ENCODE results near the gene PLEKHA7. TPM values are rescaled to one million over a fixed set of nuclear protein-coding genes. Genes with fewer than 3 reads are reported as not detected.

Gene PLEKHA7
- total RNA-seq, 1 donor from 2014 or later: 25.3 TPM

DNA sequence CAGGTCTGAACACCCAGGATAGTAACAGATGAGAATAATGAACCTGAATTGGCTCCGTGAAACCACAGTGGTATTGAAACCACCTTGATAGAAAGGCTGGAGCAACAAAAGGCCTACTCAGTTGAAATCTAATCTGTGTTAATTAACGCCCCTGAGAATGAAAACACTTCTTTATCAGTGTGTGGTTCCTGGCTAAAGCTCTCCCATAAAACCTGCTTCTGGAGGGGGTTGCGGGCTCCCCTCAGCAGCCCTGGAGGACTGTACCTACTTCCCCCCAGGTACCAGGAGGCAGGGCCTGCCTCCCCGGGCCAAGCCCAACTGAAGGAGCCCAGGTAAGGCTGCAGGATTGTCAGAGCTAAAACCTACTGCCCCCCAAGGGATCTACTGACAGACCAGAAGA lies 54.6 kb downstream of the PLEKHA7 start:
- Histone ChIP-seq H3K36me3 (ENCODE audit: control insufficient read depth, insufficient read depth, low read length) (no peaks in the 10 kb centered on the region), H3K27me3 (ENCODE audit: control insufficient read depth, insufficient read depth, low read length) (no peaks in the 10 kb centered on the region), H3K4me3 (ENCODE audit: low read depth, low read length) (no peak overlapping the region)
- no peak for DNase-seq (ENCODE audit: low read depth)
- TF ChIP-seq, protein P1, sequence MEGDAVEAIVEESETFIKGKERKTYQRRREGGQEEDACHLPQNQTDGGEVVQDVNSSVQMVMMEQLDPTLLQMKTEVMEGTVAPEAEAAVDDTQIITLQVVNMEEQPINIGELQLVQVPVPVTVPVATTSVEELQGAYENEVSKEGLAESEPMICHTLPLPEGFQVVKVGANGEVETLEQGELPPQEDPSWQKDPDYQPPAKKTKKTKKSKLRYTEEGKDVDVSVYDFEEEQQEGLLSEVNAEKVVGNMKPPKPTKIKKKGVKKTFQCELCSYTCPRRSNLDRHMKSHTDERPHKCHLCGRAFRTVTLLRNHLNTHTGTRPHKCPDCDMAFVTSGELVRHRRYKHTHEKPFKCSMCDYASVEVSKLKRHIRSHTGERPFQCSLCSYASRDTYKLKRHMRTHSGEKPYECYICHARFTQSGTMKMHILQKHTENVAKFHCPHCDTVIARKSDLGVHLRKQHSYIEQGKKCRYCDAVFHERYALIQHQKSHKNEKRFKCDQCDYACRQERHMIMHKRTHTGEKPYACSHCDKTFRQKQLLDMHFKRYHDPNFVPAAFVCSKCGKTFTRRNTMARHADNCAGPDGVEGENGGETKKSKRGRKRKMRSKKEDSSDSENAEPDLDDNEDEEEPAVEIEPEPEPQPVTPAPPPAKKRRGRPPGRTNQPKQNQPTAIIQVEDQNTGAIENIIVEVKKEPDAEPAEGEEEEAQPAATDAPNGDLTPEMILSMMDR (IDR thresholded peaks at IDR 0.05; ENCODE audit: insufficient read depth, low read length, poor library complexity, severe bottlenecking): no peak

DNA sequence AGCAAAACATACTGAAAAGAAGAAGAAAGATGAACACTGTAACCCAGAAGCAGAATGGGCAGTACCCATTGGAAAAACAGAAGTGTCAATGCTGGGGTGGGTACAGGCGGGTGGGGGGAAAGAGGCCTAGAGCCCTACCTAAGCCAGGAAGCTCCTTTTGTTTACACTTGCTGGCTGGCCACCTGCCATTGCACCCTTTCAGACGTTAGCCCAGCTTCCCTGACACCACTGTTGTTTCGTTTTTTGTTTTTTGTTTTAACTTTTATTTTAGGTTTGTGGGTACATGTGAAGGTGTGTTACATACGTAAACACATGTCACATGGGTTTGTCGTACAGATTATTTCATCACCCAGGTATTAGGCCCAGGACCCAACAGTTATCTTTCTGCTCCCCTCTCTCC lies 55.4 kb downstream of the PLEKHA7 start:
- Histone ChIP-seq H3K36me3 (ENCODE audit: control insufficient read depth, insufficient read depth, low read length) (no peaks in the 10 kb centered on the region), H3K4me3 (ENCODE audit: low read depth, low read length) (no peak overlapping the region), H3K27me3 (ENCODE audit: control insufficient read depth, insufficient read depth, low read length) (no peaks in the 10 kb centered on the region)
- DNase-seq (ENCODE audit: low read depth): no peak
- TF ChIP-seq, protein P1 (IDR thresholded peaks at IDR 0.05; ENCODE audit: insufficient read depth, low read length, poor library complexity, severe bottlenecking): no peak

DNA sequence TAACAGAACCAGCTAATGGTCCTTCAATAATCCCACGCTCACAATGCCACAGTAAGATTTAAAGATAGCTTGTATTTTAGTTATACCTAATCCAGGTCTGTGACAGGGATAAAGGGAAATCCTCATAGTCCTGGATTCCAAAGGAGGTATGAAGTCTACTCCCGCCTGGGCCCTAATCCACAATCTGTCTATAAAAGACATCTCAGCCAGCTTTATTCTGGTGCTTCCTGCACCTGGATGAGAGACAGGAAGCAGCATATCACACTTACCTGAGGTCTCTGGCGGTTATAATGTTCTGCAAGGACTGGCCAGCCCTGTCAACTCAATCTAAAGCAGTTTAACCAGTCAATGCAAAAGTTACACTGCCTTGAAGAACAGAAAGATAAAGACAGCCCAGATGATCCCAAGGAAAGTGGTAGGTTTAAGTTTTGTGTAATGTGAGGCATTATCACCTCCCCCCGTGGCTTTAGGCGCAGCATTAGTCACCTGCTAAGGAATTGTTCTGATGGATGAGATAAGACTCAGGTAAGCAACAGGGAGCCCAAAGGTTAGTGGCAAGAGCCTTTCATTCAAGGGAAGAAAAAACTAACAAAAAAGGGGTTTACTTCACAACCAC lies 57.6 kb downstream of the PLEKHA7 start:
- no peaks in the 10 kb centered on the region for H3K27me3 ChIP-seq (ENCODE audit: control insufficient read depth, insufficient read depth, low read length)
- no peaks in the 10 kb centered on the region for H3K36me3 ChIP-seq (ENCODE audit: control insufficient read depth, insufficient read depth, low read length)
- H3K4me3 ChIP-seq (ENCODE audit: low read depth, low read length): no peak overlapping the region
- no peak for DNase-seq (ENCODE audit: low read depth)
- TF ChIP-seq, protein P1 (IDR thresholded peaks at IDR 0.05; ENCODE audit: insufficient read depth, low read length, poor library complexity, severe bottlenecking): no peak

DNA sequence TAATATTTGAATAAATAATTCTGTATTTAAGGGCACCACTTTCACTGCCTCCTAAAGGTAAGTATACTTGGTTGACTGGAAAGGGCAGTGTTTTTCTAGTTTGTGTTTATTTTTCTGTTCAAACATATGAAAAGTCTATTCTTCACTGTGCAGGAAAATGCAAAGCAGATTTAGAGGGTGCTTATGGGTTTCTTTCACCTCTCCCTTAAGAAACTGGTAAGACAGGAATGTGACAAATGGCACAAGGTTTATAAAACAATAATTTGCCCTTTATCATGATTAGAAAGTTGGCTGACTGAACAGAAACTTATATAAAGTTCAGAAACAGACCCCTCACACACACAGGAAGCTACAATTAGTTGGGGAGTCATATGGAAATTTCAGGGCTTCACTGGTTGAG lies 60.6 kb downstream of the PLEKHA7 start:
- Histone ChIP-seq H3K27me3 (ENCODE audit: control insufficient read depth, insufficient read depth, low read length) (no peaks in the 10 kb centered on the region), H3K4me3 (ENCODE audit: low read depth, low read length) (no peak overlapping the region), H3K36me3 (ENCODE audit: control insufficient read depth, insufficient read depth, low read length) (no peaks in the 10 kb centered on the region)
- no peak for DNase-seq (ENCODE audit: low read depth)
- TF ChIP-seq, protein P1 (IDR thresholded peaks at IDR 0.05; ENCODE audit: insufficient read depth, low read length, poor library complexity, severe bottlenecking): no peak

DNA sequence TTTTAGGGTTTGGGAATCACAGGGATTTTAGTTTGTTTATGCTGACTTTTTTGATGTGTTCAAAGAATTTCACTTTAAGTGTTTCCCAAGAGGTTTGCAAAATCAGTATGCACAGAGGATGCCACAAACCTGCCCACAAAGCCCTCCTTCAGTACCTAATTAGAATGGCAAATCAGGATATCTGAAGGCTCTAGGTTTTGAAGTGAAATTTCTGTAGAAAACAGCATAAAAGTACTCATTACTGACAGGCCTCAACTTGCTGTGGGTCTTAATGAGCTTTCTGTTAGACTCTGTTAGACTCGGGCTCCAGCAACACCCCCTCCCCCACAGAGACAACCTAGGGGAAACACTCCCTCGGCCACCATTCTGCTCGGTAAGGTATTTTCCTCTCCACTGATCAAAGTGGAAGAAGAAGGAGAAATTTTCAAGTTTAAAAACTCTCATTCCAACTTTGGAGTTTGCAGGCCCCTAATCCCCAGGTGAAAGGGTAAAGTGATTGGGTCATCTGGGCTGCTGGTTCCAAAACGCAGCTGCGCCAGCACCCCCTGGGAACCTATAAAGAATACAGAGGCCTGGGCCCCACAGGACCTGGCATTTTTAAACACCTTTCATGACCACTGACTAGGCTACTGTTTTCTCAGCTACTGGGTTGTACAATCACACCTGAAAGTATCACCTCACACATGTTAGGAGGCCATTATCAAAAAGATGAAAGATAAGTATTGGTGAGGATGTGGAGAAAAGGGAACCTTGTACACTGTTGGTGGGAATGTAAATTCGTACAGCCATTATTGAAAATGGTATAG lies 67.5 kb downstream of the PLEKHA7 start:
- DNase-seq (ENCODE audit: low read depth): no peak
- TF ChIP-seq, protein P1 (IDR thresholded peaks at IDR 0.05; ENCODE audit: insufficient read depth, low read length, poor library complexity, severe bottlenecking): no peak
- Histone ChIP-seq H3K4me3 (ENCODE audit: low read depth, low read length) (no peak overlapping the region), H3K36me3 (ENCODE audit: control insufficient read depth, insufficient read depth, low read length) (no peaks in the 10 kb centered on the region), H3K27me3 (ENCODE audit: control insufficient read depth, insufficient read depth, low read length) (no peaks in the 10 kb centered on the region)
